ENCODE data around the gene GRAMD1C. TPM values are rescaled to one million over a fixed set of nuclear protein-coding genes. Genes with fewer than 3 reads are reported as not detected.

GRAMD1C gene
- total and polyA plus RNA-seq, 2 donors, result 2.3 to 14.3 TPM

- 3% methylated on average over 65 of the region's 65 CpGs for WGBS
These were observed 109.7 kb downstream of the GRAMD1C start for GRCh38 chr3:113948015-113948917.

GRCh38 chr3:113952921-113953320 is 114.3 kb downstream of the GRAMD1C start:
- DNase-seq (ENCODE audit: extremely low spot score), result no peak
- H3K36me3 ChIP-seq (ENCODE audit: insufficient read depth), result no peaks in the 10 kb centered on the region
- no peaks in the 10 kb centered on the region for H3K4me1 ChIP-seq (ENCODE audit: insufficient read depth)
- H3K27ac ChIP-seq (ENCODE audit: low read depth), result no peak overlapping the region
- H3K4me3 ChIP-seq (ENCODE audit: low read depth, low read length), result no peak overlapping the region

More at GRCh38 chr3:113948015-113948917, 109.7 kb downstream of the GRAMD1C start:
- H3K4me3 ChIP-seq (ENCODE audit: low read depth, low read length), result peak overlapping the region; percentile 74
- no peak for DNase-seq (ENCODE audit: extremely low spot score)
- no peaks in the 10 kb centered on the region for H3K4me1 ChIP-seq (ENCODE audit: insufficient read depth)
- no peak overlapping the region for H3K27ac ChIP-seq (ENCODE audit: low read depth)
- no peaks in the 10 kb centered on the region for H3K36me3 ChIP-seq (ENCODE audit: insufficient read depth)

- H3K36me3 ChIP-seq (ENCODE audit: insufficient read depth), result no peaks in the 10 kb centered on the region
- no peak overlapping the region for H3K27ac ChIP-seq (ENCODE audit: low read depth)
- DNase-seq (ENCODE audit: extremely low spot score), result no peak
- H3K4me3 ChIP-seq (ENCODE audit: low read depth, low read length), result no peak overlapping the region
- WGBS, result 79% methylated on average over 7 of the region's 7 CpGs
- no peaks in the 10 kb centered on the region for H3K4me1 ChIP-seq (ENCODE audit: insufficient read depth)
These were observed 115.1 kb downstream of the GRAMD1C start for GRCh38 chr3:113953677-113954076.

GRCh38 chr3:113954091-113954685 is 115.6 kb downstream of the GRAMD1C start:
- Histone ChIP-seq H3K4me3 (ENCODE audit: low read depth, low read length) (no peak overlapping the region), H3K4me1 (ENCODE audit: insufficient read depth) (no peaks in the 10 kb centered on the region), H3K36me3 (ENCODE audit: insufficient read depth) (no peaks in the 10 kb centered on the region), H3K27ac (ENCODE audit: low read depth) (no peak overlapping the region)
- DNase-seq (ENCODE audit: extremely low spot score), result no peak
- 86% methylated on average over 8 of the region's 8 CpGs for WGBS

GRCh38 chr3:113963879-113964278 is 125.3 kb downstream of the GRAMD1C start:
- no peak overlapping the region for H3K4me3 ChIP-seq (ENCODE audit: low read depth, low read length)
- no peak for DNase-seq (ENCODE audit: extremely low spot score)
- no peaks in the 10 kb centered on the region for H3K36me3 ChIP-seq (ENCODE audit: insufficient read depth)
- 92% methylated on average over 3 of the region's 3 CpGs for WGBS
- H3K4me1 ChIP-seq (ENCODE audit: insufficient read depth), result no peaks in the 10 kb centered on the region
- no peak overlapping the region for H3K27ac ChIP-seq (ENCODE audit: low read depth)

- Histone ChIP-seq H3K4me1 (ENCODE audit: insufficient read depth) (no peaks in the 10 kb centered on the region), H3K4me3 (ENCODE audit: low read depth, low read length) (no peak overlapping the region), H3K36me3 (ENCODE audit: insufficient read depth) (no peaks in the 10 kb centered on the region), H3K27ac (ENCODE audit: low read depth) (no peak overlapping the region)
- WGBS, result 73% methylated on average over 2 of the region's 2 CpGs
- DNase-seq (ENCODE audit: extremely low spot score), result no peak
These were observed 127.6 kb downstream of the GRAMD1C start for GRCh38 chr3:113966172-113966571.

- 44% methylated on average over 2 of the region's 2 CpGs for WGBS
These were observed 130.4 kb downstream of the GRAMD1C start for GRCh38 chr3:113968986-113969385.

GRCh38 chr3:113977822-113978221 is 139.2 kb downstream of the GRAMD1C start:
- Histone ChIP-seq H3K4me3 (ENCODE audit: low read depth, low read length) (no peak overlapping the region), H3K36me3 (ENCODE audit: insufficient read depth) (peaks cover 3% of the 10 kb centered on the region), H3K4me1 (ENCODE audit: insufficient read depth) (no peaks in the 10 kb centered on the region), H3K27ac (ENCODE audit: low read depth) (no peak overlapping the region)
- 91% methylated on average over 4 of the region's 4 CpGs for WGBS
- DNase-seq (ENCODE audit: extremely low spot score), result no peak

More at GRCh38 chr3:113968986-113969385, 130.4 kb downstream of the GRAMD1C start:
- H3K4me1 ChIP-seq (ENCODE audit: insufficient read depth), result no peaks in the 10 kb centered on the region
- H3K36me3 ChIP-seq (ENCODE audit: insufficient read depth), result no peaks in the 10 kb centered on the region
- no peak overlapping the region for H3K27ac ChIP-seq (ENCODE audit: low read depth)
- no peak overlapping the region for H3K4me3 ChIP-seq (ENCODE audit: low read depth, low read length)
- DNase-seq (ENCODE audit: extremely low spot score), result no peak

GRCh38 chr3:113979916-113980315 is 141.3 kb downstream of the GRAMD1C start:
- DNase-seq (ENCODE audit: extremely low spot score), result no peak
- Histone ChIP-seq H3K4me3 (ENCODE audit: low read depth, low read length) (no peak overlapping the region), H3K36me3 (ENCODE audit: insufficient read depth) (peaks cover 5% of the 10 kb centered on the region), H3K4me1 (ENCODE audit: insufficient read depth) (no peaks in the 10 kb centered on the region), H3K27ac (ENCODE audit: low read depth) (no peak overlapping the region)
- WGBS, result 78% methylated on average over 1 of the region's 1 CpG

GRCh38 chr3:113981803-113982202 is 143.2 kb downstream of the GRAMD1C start:
- H3K4me3 ChIP-seq (ENCODE audit: low read depth, low read length), result no peak overlapping the region
- H3K4me1 ChIP-seq (ENCODE audit: insufficient read depth), result no peaks in the 10 kb centered on the region
- H3K36me3 ChIP-seq (ENCODE audit: insufficient read depth), result peaks cover 7% of the 10 kb centered on the region
- no peak overlapping the region for H3K27ac ChIP-seq (ENCODE audit: low read depth)
- no peak for DNase-seq (ENCODE audit: extremely low spot score)

GRCh38 chr3:113983544-113983943 is 145.0 kb downstream of the GRAMD1C start:
- 89% methylated on average over 3 of the region's 3 CpGs for WGBS
- Histone ChIP-seq H3K27ac (ENCODE audit: low read depth) (no peak overlapping the region), H3K36me3 (ENCODE audit: insufficient read depth) (peaks cover 7% of the 10 kb centered on the region), H3K4me3 (ENCODE audit: low read depth, low read length) (no peak overlapping the region), H3K4me1 (ENCODE audit: insufficient read depth) (no peaks in the 10 kb centered on the region)
- no peak for DNase-seq (ENCODE audit: extremely low spot score)

GRCh38 chr3:113985541-113985940 is 147.0 kb downstream of the GRAMD1C start:
- Histone ChIP-seq H3K36me3 (ENCODE audit: insufficient read depth) (peaks cover 4% of the 10 kb centered on the region), H3K4me3 (ENCODE audit: low read depth, low read length) (no peak overlapping the region), H3K27ac (ENCODE audit: low read depth) (no peak overlapping the region), H3K4me1 (ENCODE audit: insufficient read depth) (no peaks in the 10 kb centered on the region)
- no peak for DNase-seq (ENCODE audit: extremely low spot score)
- 66% methylated on average over 4 of the region's 4 CpGs for WGBS
